ENCODE measurements around the gene EIPR1.

GRCh38 chr2:3387644-3388411, 10.2 kb upstream of the EIPR1 start:
- no peak for TF ChIP-seq CTCF (IDR thresholded peaks at IDR 0.05)
- no peak for TF ChIP-seq POLR2AphosphoS5 (IDR thresholded peaks at IDR 0.05)
- no peak for TF ChIP-seq POLR2A (IDR thresholded peaks at IDR 0.05)
- no peak for TF ChIP-seq EP300 (IDR thresholded peaks at IDR 0.05; ENCODE audit: low read depth)
